Erythroblast (primary cell): ENCODE results near the gene NOPCHAP1.

Experiments used
- GATA1 ChIP-seq: IDR thresholded peaks from 2 replicates; pipeline ENCODE4 v1.6.1; 2011; ENCODE audit warnings: low read depth, mild to moderate bottlenecking, control low read depth, low read length, moderate library complexity
- POLR2A ChIP-seq: IDR thresholded peaks from 2 replicates; pipeline ENCODE4 v1.6.1; 2011; ENCODE audit warnings: mild to moderate bottlenecking, low read length

DNA sequence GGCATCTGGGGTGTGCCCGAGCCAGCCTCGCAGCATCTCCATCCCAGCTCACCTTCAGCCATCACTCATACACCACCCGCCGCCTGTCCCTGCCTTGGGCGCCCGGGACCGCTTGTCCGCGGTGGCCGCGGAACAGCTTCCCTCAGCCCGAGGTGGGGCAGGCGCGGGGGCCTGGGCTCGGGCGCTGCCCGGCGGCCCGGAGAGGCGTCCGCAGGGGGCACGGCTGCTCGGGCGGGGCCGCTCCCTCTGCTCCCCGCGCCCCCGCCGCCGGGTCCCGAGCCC is 28.5 kb upstream of the NOPCHAP1 start:
- no peak for TF ChIP-seq POLR2A
- no peak for TF ChIP-seq GATA1
